ENCODE data around the gene MIXL1. TPM values are rescaled to one million over a fixed set of nuclear protein-coding genes. Genes with fewer than 3 reads are reported as not detected.
A peak's percentile ranks its signal among the peaks of the same experiment; 100 is the strongest.
"Not testable (repeated sequence)": the region's sequence is repeated elsewhere in the genome, so short reads cannot be mapped to it uniquely, and the experiment has no call there.

The MIXL1 gene
- total and polyA plus RNA-seq, 2 experiments from 2014 or later = 0.07 to 2.2 TPM

DNA sequence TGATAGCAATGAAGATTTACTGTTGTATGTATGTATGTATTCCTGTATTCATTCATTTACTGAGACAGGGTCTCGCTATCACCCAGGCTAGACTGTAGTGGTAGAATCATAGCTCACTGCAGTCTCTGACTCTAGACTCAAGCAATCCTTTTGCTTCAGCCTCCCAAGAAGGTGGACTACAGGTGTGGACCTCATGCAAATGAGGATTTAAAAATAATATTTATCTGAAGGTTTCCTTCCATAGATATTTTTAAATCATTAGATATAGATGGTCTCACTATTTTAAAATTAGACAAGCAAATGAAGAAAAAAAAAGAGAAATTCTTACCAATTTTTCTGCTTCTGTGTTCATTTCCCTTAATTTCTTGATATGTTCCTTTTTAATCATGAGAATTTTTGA lies 27.0 kb downstream of the MIXL1 start:
- 100% methylated on average over 1 of the region's 1 CpG for WGBS (ENCODE audit: low lambda C conversion rate, missing lambda C conversion rate)
- TF ChIP-seq EZH2phosphoT487 (IDR thresholded peaks at IDR 0.05; ENCODE audit: low read depth, severe bottlenecking, unreplicated experiment) (no peak), EZH2 (IDR thresholded peaks at IDR 0.05; ENCODE audit: borderline replicate concordance) (no peak)
- TF ChIP-seq, protein P1, sequence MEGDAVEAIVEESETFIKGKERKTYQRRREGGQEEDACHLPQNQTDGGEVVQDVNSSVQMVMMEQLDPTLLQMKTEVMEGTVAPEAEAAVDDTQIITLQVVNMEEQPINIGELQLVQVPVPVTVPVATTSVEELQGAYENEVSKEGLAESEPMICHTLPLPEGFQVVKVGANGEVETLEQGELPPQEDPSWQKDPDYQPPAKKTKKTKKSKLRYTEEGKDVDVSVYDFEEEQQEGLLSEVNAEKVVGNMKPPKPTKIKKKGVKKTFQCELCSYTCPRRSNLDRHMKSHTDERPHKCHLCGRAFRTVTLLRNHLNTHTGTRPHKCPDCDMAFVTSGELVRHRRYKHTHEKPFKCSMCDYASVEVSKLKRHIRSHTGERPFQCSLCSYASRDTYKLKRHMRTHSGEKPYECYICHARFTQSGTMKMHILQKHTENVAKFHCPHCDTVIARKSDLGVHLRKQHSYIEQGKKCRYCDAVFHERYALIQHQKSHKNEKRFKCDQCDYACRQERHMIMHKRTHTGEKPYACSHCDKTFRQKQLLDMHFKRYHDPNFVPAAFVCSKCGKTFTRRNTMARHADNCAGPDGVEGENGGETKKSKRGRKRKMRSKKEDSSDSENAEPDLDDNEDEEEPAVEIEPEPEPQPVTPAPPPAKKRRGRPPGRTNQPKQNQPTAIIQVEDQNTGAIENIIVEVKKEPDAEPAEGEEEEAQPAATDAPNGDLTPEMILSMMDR (IDR thresholded peaks at IDR 0.05; ENCODE audit: poor library complexity) = no peak
- Histone ChIP-seq H3K27me3 (no peaks in the 10 kb centered on the region), H3K9me2 (replicated peaks; ENCODE audit: insufficient read depth) (no peaks in the 10 kb centered on the region), H3K4me3 (no peak overlapping the region), H3K79me2 (no peaks in the 10 kb centered on the region), H3K9me3 (ENCODE audit: low read depth) (no peaks in the 10 kb centered on the region), H2AFZ (no peak overlapping the region), H3K36me3 (replicated peaks; ENCODE audit: insufficient read depth, low read depth) (no peaks in the 10 kb centered on the region), H3K27ac (no peak overlapping the region), H3K4me2 (no peak overlapping the region), H3K4me1 (ENCODE audit: insufficient read depth) (no peaks in the 10 kb centered on the region), H4K20me1 (ENCODE audit: insufficient read depth, poor library complexity, severe bottlenecking) (no peaks in the 10 kb centered on the region)
- DNase-seq (ENCODE audit: low spot score) = no peak

DNA sequence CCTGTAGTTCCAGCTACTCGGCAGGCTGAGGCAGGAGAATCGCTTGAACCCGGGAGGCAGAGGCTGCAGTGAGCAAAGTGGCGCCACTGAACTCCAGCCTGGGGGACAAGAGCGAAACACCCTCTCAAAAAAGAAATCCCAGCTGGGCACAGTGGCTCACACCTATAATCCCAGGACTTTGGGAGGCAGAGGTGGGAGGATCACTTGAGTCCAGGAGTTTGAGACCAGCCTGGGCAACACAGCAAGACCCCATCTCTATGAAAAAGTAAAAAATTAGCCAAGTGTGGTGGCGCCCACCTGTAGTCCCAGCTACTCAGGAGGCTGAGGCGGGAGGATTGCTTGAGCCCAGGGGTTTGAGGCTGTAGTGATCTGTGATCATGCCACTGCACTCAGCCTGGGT lies 29.4 kb downstream of the MIXL1 start:
- H3K4me2 ChIP-seq; H3K9me2 ChIP-seq (replicated peaks; ENCODE audit: insufficient read depth); H3K27me3 ChIP-seq; H3K36me3 ChIP-seq (replicated peaks; ENCODE audit: insufficient read depth, low read depth); H3K4me1 ChIP-seq (ENCODE audit: insufficient read depth); H3K79me2 ChIP-seq; H3K9me3 ChIP-seq (ENCODE audit: low read depth); H3K27ac ChIP-seq; H2AFZ ChIP-seq; DNase-seq (ENCODE audit: low spot score); H3K4me3 ChIP-seq; H4K20me1 ChIP-seq (ENCODE audit: insufficient read depth, poor library complexity, severe bottlenecking): not testable (repeated sequence)
- WGBS (ENCODE audit: low lambda C conversion rate, missing lambda C conversion rate) = 95% methylated on average over 7 of the region's 7 CpGs

DNA sequence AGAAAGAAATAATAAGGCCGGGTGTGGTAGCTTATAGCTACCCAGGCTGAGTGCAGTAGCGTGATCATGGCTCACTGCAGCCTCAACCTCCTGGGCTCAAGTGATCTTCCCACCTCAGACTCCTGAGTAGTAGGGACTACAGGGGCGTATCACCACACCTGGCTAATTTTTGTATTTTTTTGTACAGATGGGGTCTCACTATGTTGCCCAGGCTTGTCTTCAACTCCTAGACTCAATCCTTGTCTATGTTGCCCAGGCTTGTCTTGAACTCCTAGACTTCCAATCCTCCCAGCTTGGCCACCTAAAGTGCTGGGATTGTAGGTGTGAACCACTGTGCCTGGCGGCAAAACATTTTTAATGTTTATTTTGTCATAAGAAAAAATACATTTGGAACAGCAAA lies 30.5 kb downstream of the MIXL1 start:
- no peaks in the 10 kb centered on the region for H4K20me1 ChIP-seq (ENCODE audit: insufficient read depth, poor library complexity, severe bottlenecking)
- 99% methylated on average over 4 of the region's 4 CpGs for WGBS (ENCODE audit: low lambda C conversion rate, missing lambda C conversion rate)
- H3K4me2 ChIP-seq = no peak overlapping the region
- no peak for DNase-seq (ENCODE audit: low spot score)
- H3K4me1 ChIP-seq (ENCODE audit: insufficient read depth) = no peaks in the 10 kb centered on the region
- no peaks in the 10 kb centered on the region for H3K9me3 ChIP-seq (ENCODE audit: low read depth)
- H3K9me2 ChIP-seq (replicated peaks; ENCODE audit: insufficient read depth) = no peaks in the 10 kb centered on the region
- H3K36me3 ChIP-seq (replicated peaks; ENCODE audit: insufficient read depth, low read depth) = no peaks in the 10 kb centered on the region
- no peak overlapping the region for H3K27ac ChIP-seq
- no peak for TF ChIP-seq EZH2 (IDR thresholded peaks at IDR 0.05; ENCODE audit: borderline replicate concordance)
- no peak for TF ChIP-seq EZH2phosphoT487 (IDR thresholded peaks at IDR 0.05; ENCODE audit: low read depth, severe bottlenecking, unreplicated experiment)
- TF ChIP-seq, protein P1 (IDR thresholded peaks at IDR 0.05; ENCODE audit: poor library complexity) = no peak
- no peaks in the 10 kb centered on the region for H3K27me3 ChIP-seq
- H3K79me2 ChIP-seq = no peaks in the 10 kb centered on the region
- H2AFZ ChIP-seq = no peak overlapping the region
- no peak overlapping the region for H3K4me3 ChIP-seq

DNA sequence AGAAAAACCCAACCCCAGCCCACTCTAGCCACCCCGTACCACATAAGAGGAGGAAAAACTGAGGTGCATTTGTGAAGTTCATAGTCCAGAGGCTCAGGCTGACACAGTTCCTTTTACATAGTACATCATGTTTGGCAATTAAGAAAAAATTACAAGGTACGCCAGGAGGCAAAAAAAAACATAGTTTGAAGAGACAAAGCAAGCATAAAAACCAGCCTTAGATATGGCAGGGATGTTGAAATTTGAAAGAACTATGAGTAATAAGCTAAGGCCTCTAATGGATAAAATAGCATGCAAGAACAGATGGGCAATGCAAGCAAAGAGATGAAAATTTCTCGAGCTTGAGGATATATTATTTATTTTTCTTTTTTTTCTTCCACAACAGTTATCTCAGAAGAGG lies 31.9 kb downstream of the MIXL1 start:
- H3K9me3 ChIP-seq (ENCODE audit: low read depth) = no peaks in the 10 kb centered on the region
- WGBS (ENCODE audit: low lambda C conversion rate, missing lambda C conversion rate) = 75% methylated on average over 3 of the region's 3 CpGs
- DNase-seq (ENCODE audit: low spot score) = no peak
- no peaks in the 10 kb centered on the region for H3K9me2 ChIP-seq (replicated peaks; ENCODE audit: insufficient read depth)
- TF ChIP-seq, protein P1 (IDR thresholded peaks at IDR 0.05; ENCODE audit: poor library complexity) = no peak
- no peak for TF ChIP-seq EZH2 (IDR thresholded peaks at IDR 0.05; ENCODE audit: borderline replicate concordance)
- no peak for TF ChIP-seq EZH2phosphoT487 (IDR thresholded peaks at IDR 0.05; ENCODE audit: low read depth, severe bottlenecking, unreplicated experiment)
- H4K20me1 ChIP-seq (ENCODE audit: insufficient read depth, poor library complexity, severe bottlenecking) = no peaks in the 10 kb centered on the region
- H3K27ac ChIP-seq = peak overlapping the region; percentile 11
- H3K36me3 ChIP-seq (replicated peaks; ENCODE audit: insufficient read depth, low read depth) = no peaks in the 10 kb centered on the region
- H2AFZ ChIP-seq = no peak overlapping the region
- H3K4me1 ChIP-seq (ENCODE audit: insufficient read depth) = no peaks in the 10 kb centered on the region
- H3K4me3 ChIP-seq = no peak overlapping the region
- H3K4me2 ChIP-seq = no peak overlapping the region
- no peaks in the 10 kb centered on the region for H3K79me2 ChIP-seq
- no peaks in the 10 kb centered on the region for H3K27me3 ChIP-seq

All from hepatocyte (in vitro differentiated cells).